Thyroid gland (tissue), 4 donors: ENCODE measurements around the gene SARDH.

Experiments
- POLR2A ChIP-seq, 2 donors: fragments of 450-650 bp; IDR thresholded peaks; one replicate each; pipeline ENCODE4 v1.6.1; 2017; ENCODE audit warnings: antibody characterized with exemption in 2 of 2, mild to moderate bottlenecking in 2 of 2, moderate library complexity in 1 of 2
- TF ChIP-seq, protein P1 (sequence below), 6 experiments: fragments of 200-600 bp in 3 of 6; fragments of 450-650 bp in 3 of 6; sonication (generic) in 3 of 6; IDR thresholded peaks; one replicate each; pipeline ENCODE4 v1.5.1; 2016 to 2019; ENCODE audit warnings: antibody characterized with exemption in 6 of 6, mild to moderate bottlenecking in 2 of 6, inconsistent platforms in 1 of 6, moderate library complexity in 1 of 6

DNA sequence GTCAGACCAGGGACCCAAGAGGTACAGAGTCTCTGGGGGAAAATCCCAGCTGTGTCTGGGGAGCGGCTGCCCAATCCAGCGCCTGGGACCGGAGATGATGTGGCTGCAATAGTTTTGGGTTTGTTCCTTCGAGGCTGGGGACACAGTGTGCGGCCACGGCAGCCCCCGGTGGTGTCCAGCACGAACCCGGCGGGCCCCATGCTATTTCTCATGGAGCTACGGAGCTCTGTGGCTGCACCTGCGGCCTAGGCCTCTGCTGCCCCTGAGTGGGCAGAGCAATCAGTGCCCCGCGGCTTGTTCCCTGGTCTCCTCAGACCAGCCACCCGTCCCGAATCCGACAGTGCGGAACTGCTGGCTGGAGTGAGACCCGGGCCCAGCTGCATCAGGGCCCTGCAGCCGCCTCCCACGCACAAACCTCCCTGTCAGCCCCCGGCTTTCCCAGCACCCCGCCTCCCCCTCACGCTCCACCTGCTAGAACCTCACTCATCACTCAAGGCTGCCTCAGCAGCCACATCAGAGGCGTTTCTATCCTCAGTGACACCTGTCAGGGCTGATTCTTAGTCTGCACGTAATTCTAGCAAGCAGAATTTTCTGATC, 29.0 kb downstream of the SARDH start:
- TF ChIP-seq, protein P1, sequence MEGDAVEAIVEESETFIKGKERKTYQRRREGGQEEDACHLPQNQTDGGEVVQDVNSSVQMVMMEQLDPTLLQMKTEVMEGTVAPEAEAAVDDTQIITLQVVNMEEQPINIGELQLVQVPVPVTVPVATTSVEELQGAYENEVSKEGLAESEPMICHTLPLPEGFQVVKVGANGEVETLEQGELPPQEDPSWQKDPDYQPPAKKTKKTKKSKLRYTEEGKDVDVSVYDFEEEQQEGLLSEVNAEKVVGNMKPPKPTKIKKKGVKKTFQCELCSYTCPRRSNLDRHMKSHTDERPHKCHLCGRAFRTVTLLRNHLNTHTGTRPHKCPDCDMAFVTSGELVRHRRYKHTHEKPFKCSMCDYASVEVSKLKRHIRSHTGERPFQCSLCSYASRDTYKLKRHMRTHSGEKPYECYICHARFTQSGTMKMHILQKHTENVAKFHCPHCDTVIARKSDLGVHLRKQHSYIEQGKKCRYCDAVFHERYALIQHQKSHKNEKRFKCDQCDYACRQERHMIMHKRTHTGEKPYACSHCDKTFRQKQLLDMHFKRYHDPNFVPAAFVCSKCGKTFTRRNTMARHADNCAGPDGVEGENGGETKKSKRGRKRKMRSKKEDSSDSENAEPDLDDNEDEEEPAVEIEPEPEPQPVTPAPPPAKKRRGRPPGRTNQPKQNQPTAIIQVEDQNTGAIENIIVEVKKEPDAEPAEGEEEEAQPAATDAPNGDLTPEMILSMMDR (IDR thresholded peaks at IDR 0.05), result no peak
- no peak for TF ChIP-seq POLR2A (IDR thresholded peaks at IDR 0.05)
